Raji (cell line): ENCODE data around the gene PRSS23.

Experiments
- POLR2A ChIP-seq: IDR thresholded peaks from 2 replicates; pipeline ENCODE4 v1.6.1; 2011; ENCODE audit warnings: low read depth, low read length, control low read depth; ENCODE audit not compliant: insufficient read depth

Gene PRSS23, protein sequence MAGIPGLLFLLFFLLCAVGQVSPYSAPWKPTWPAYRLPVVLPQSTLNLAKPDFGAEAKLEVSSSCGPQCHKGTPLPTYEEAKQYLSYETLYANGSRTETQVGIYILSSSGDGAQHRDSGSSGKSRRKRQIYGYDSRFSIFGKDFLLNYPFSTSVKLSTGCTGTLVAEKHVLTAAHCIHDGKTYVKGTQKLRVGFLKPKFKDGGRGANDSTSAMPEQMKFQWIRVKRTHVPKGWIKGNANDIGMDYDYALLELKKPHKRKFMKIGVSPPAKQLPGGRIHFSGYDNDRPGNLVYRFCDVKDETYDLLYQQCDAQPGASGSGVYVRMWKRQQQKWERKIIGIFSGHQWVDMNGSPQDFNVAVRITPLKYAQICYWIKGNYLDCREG

DNA sequence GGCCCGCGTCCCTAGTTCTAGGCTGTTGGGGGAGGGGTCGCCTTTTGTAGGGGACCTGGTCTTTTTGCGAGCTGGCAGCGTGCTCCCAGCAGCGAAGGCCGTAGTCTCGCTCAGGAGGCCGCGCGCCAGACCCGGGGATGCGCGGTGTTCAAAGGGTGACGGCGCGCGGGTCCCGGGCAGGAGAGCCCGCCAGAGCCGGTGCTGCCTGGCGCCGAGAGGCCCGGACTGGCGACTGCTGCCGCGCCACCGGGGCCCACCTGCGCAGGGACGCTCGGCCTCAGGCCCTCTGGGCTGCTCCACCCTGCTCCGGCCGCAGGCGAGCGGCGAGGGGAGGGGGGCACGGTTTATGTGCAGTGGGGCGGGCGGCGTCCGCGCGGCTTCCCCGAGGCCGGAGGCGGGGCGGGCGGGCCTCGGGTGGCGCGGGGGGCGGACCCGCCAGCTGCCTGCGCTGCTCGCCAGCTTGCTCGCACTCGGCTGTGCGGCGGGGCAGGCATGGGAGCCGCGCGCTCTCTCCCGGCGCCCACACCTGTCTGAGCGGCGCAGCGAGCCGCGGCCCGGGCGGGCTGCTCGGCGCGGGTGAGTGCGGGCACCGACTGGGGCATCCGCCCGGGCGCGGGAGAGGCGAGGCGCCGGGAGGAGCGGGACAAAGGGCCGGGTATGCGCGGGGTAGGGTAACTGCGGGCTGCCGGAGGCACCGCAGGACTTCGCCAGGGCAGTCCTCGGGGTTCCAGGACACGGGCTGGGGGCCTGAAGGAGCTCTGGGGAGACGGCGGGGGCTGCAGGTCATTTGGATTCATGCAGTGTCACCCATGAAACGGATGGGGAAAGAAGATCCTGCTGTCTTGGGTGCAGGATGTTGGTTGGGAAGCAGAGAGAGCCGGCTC, at the start of gene PRSS23:
Gene PRSS23, plus strand, starts transcription at position 467 of the 884 bp plus-strand sequence. CDS start 7,102 bp downstream, outside the sequence.
- TF ChIP-seq POLR2A: no peak

DNA sequence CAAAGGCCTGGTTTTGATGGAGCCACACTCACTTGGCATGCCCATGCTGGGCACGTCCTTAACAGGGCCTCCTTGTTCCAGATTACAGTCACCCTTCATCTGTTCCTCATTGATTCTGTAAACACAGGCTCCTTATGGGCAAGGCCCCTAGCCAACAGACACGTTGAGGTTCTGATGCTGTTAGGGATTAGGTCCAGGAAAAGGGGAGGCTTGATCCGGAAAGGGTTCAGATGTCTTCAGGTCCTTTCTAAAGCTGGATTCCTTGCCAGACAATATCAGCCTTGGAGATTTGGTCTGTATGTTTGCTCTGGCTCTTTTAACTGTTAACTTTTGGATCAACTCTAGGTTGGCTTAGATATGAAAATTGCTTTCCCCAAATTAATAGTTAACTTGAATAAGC, 46.9 kb upstream of the PRSS23 start:
- TF ChIP-seq POLR2A: no peak

DNA sequence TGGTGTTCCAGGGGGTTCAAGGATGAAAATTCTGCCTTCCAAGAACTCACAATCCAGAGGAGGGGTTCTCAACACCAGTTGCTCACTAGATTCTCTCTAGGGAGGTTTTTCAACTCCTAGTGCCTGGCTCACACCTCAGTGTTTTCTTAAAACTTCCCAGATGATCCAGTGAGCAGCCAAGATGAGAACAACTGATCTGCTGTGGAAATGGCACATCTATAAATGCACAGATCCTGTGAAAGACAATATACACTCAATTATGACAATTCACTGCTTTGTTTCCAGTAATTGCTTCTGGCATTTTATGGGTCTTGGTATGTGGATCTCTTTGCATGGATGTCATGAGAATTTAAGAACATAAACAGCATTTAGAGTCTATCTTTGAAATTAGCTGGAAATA, 45.2 kb upstream of the PRSS23 start:
- no peak for TF ChIP-seq POLR2A

DNA sequence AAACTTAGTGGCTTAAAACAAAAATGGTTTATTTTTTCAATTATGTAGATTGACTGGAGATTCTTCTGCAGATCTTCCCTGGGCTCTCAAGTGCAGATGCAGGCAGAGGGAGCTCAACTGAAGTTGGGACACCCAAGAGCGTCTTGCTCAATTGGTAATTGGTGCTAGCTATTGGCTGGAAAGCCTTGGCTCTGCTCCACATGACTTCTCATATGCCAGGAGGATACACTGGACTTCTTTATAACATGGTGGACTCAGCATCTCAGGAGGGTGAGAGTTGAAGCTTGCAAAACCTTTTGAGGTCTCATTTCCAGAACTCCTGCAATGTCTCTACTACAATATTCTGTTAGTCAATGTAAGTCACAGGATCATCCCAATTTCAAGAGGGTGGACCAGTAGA, 42.2 kb upstream of the PRSS23 start:
- no peak for TF ChIP-seq POLR2A

DNA sequence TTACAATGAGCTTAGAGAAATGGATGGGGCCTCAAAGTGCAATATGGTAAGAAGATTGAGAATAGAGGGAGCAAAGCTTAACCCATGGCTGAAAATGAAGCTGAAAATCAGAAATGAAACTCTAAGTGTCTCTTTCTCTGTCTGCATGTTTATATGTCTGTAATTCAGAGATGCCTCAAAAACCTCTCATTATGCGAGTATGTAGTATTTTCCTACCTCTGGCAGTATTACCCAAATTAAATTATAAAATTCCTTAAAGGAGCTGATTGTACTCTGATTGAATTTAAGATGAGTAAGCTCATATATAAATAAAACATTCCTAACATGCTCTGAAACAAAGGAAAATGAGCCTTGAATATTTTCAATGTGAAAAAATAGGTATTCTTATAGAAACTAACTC, 39.8 kb upstream of the PRSS23 start:
- TF ChIP-seq POLR2A: no peak

DNA sequence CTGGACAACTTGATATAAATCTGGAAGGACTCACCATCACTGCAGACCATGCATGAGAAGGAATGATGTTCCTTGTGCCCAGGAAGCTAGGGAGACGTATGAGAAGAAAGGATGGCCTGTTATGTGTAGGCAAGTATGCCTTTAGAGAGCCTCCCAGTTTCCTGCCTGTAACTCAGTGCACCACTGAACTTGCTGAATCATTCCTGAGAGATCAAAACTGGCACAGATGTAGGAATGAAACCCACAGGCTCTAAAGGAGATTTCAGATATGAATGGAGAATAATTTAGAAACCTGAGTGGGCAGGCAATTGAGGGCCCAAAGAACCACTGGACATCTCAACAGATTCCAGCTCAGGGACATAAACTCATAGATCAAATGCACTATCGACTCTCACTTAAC, 38.4 kb upstream of the PRSS23 start:
- no peak for TF ChIP-seq POLR2A

DNA sequence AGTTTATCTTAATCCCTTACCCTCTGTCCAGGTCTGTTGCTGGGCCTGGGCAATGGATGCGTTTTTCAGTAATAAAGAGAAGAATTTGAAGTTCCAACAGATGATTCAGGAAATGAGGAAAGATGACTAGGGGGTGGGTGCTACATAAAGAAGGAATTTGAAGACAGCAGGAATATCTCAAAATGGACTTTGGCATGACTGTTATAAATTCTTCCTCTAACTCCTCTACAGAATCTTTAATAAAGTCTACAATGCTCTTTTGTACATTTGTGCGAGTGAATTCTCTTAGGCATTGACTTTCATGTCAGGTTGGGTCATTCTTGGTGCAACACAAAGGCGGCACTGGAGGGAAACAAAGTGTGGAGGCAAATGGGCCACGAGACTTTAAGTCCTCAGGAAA, 35.1 kb upstream of the PRSS23 start:
- TF ChIP-seq POLR2A: no peak

DNA sequence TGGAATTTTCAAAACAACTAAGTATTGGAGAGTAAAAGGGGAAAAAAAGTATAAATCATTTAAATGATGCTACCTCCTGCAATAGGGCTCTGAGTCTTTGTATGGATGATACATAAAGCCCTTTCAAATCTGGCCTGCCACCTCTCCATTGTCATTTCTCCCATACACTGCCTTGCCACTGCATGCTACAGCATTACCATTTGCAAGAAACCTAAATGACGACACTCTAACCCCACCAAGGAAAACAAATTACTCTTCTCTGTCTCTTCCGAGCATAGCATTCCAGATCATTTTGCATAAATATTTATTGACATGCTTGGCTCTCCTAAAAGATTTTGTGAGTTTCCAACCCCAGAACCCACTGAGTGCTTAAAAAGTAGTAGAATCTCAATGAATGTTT, 34.5 kb upstream of the PRSS23 start:
- TF ChIP-seq POLR2A: no peak

DNA sequence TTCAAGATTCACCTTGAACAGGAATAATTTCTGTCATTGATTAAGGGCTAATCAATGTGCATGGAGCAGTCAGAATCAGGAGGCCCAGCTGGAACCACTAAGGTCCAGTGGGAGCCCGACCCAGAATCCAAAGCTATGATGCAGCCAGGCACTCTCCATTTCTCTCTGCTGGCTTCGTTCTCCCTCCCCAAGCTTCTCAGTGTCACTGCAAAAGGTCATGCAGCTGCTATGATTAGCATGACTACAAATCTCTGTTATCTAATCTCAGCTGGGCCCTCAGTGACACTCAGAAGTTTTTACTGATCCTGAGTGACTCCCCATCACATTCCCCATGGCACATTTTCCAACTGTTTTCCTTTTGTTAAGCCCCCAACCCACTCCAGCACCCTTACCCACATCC, 31.1 kb upstream of the PRSS23 start:
- TF ChIP-seq POLR2A: no peak

DNA sequence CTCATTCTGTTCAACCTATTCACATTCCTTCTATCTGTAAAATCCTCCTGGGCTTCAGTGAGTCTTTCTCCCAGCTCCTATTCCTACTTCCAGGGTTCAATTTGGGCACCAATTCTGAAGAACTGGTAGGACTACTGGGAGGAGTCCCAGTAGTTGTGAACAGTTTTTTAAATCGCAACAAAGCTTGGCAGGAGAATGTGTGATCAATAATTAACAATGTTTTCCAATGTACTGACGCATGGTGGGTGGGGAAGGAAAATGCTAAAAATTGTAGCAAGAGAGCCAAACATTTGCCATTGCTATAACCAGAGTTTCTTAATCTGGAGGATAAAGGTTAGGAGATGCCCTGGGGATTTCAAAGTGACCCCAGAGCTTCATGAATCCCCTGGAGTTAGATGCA, 27.3 kb upstream of the PRSS23 start:
- no peak for TF ChIP-seq POLR2A

DNA sequence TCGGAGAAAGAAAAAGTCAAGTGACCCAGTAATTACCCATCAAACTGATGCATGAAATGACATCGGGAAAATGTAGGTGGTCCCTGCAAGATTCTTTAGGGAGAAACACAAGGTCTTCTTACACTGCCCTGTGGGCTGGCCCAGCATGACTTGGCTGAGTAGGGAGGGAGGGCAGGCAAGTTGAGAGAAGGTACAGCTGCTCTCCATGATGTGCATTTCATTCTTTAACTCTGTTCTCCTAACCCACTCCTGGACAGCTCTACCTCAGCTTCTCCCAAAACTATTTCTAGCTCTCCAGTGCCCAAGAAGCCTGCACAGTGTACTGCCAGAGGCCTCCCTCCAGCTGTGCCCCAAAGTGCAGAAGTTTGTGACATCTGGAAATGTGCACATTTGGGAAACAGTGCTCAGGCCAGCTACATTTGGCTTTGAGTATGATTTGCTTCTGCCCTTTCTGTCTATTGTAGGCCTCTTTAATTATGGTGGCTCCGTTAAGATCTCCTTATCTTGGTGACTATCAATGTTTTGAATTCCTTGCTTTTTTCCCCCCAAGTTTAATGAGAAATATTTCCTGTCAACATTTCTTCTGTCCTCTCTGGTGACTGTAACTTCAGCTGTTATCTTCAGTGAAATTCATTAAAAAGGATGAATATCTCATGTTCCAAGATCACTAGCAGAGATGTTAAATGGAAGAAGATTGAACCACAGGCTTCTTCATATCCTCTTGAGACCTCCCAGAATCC, 26.7 kb upstream of the PRSS23 start:
- TF ChIP-seq POLR2A: no peak

DNA sequence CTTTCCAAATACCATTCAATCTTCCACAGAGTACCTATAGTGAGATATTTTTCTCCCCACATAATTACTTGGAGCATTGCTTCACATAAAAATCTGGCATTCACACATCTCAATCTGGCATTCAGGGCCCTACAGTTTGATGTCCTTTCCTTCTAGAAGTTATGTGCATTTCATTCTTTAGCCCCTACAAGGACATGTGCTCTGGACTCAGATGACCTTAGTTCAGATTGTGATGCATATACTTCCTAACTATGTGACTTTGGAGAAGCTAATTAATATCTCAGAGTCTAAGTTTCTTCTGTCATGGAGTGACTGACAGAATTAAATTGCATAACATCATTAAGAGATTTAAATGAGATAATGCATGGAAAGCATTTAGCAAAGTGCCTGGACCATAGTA, 25.9 kb upstream of the PRSS23 start:
- TF ChIP-seq POLR2A: no peak

DNA sequence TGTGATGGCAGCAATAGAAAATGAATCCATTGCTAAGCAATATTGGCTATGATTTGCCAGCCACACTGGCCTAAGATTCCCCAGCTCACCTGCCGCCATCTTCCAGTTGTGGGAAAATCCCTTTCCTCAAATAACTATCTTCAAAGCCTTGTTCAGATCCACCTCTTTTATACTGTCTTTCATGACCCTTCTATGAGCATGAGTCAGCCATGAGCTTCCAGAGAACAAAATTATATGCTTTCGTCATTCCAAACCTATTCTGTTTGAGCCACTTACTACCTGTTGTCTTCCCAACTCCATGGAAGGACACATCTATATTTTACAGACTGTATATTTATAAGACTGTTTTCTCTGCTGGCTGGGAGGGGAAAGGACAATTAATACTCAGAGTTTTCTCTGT, 25.0 kb upstream of the PRSS23 start:
- TF ChIP-seq POLR2A: no peak

DNA sequence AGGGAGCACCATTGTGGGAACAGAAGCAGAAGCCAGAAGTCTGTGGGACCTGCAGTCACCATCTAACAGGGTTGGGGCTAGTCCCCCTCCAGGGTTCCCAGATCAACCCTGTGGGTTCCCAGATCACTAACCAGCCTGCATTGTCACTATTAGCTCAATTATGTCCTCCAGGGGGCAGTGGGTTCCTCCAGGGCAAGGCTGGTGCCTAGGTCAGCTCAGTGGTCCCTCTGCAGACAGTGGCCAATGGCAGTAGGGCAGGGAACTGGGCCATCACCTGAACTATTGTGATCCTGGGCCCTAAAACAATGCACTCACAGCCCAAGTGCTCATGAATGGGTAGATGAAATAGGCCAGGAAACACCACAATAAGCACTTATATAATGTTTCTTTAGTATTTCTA, 18.8 kb upstream of the PRSS23 start:
- no peak for TF ChIP-seq POLR2A

DNA sequence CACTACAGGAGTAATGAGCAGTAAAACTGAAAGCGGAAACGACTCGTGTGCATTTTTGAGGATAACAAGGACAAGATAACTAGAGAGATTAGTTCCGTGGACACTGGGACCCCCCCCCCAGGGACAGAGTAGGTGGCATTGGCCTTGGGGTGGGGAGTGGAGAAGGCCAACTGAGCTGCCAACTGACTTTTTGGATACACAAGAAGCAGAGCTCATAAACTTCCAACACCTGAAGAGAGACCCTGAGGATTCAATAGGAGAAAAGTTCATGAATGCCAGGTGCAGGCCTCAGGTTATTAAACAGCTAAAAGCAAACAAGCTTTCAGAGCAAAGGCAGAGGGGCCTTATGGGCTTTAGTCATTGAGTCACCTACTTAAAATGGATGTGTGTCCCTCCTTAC, 17.6 kb upstream of the PRSS23 start:
- no peak for TF ChIP-seq POLR2A
